K562 (cell line): ENCODE results near the gene LRRK2. TPM values are rescaled to one million over a fixed set of nuclear protein-coding genes. Genes with fewer than 3 reads are reported as not detected.

Experiments used
- ATAC-seq: fragments of 200-7000 bp; cut with Tn5 transposase; 3 replicates; pipeline ENCODE4 v1.9.1; 2020; ENCODE audit warnings: moderate library complexity
- BruUV-seq: library from RNA; stranded (reverse); fragments of 400-500 nt; replicated peaks from 2 replicates; lab custom pipeline; 2021; lab: Mats Ljungman, UMichigan
- CTCF ChIA-PET: fragments of 300-600 bp; formaldehyde crosslinking; extraction: SDS; loops from one replicate; lab custom pipeline; 2021; ENCODE audit warnings: low intra/inter-chr PET ratio; lab: Yijun Ruan, JAX
- POLR2A ChIA-PET: fragments of 300-600, 350-650 bp; sonication (Branson Sonifier 250); formaldehyde crosslinking; extraction: SDS; loops from one replicate; lab custom pipeline; 2021; ENCODE audit warnings: antibody characterized with exemption, inconsistent platforms; lab: Yijun Ruan, JAX
- DNase-seq, 4 experiments: peaks; one replicate each; pipeline versions ENCODE4 v3.0.0 to v3.0.0-alpha.2; 2011 to 2018; ENCODE audit warnings: low spot score in 3 of 4, mixed read lengths in 3 of 4; ENCODE audit errors: extremely low read depth in 1 of 4
- FAIRE-seq: peaks from 2 replicates; lab custom pipeline; 2011; peaks lifted over from hg19 to GRCh38; lab: Jason Lieb, UNC
- H2AFZ ChIP-seq: 2 replicates; pipeline ENCODE4 v1.6.0; 2011; ENCODE audit warnings: low read depth, low read length, control low read depth, inconsistent platforms
- H3K27ac ChIP-seq: fragments of 200-600 bp; 3 replicates; pipeline ENCODE4 v1.8.0; 2011; ENCODE audit warnings: low read depth, mild to moderate bottlenecking, control low read depth, inconsistent platforms, low read length, moderate library complexity, mixed read lengths; ENCODE audit errors: extremely low read depth
- H3K27me3 ChIP-seq, 2 experiments: fragments of 300-600 bp in 1 of 2; 2 replicates in 1 of 2; 3 replicates in 1 of 2; pipeline versions ENCODE4 v1.6.0 to v1.8.0; 2011; ENCODE audit warnings: inconsistent platforms in 2 of 2, low read length in 2 of 2, mild to moderate bottlenecking in 1 of 2, mixed read lengths in 1 of 2, moderate library complexity in 1 of 2; ENCODE audit not compliant: control insufficient read depth in 2 of 2, insufficient read depth in 2 of 2
- H3K36me3 ChIP-seq: fragments of 300-600 bp; 3 replicates; pipeline ENCODE4 v1.8.0; 2011; ENCODE audit warnings: mild to moderate bottlenecking, low read length, inconsistent platforms; ENCODE audit not compliant: control insufficient read depth, insufficient read depth
- H3K4me1 ChIP-seq, 2 experiments: fragments of 200-600 bp in 1 of 2; replicated peaks in 1 of 2; 2 replicates in 1 of 2; 3 replicates in 1 of 2; pipeline versions ENCODE4 v1.5.1 to v1.8.0; 2011; ENCODE audit warnings: inconsistent platforms in 2 of 2, low read length in 2 of 2, mild to moderate bottlenecking in 1 of 2, mixed read lengths in 1 of 2, moderate library complexity in 1 of 2; ENCODE audit not compliant: control insufficient read depth in 2 of 2, insufficient read depth in 2 of 2
- H3K4me2 ChIP-seq: 2 replicates; pipeline ENCODE4 v1.6.1; 2011; ENCODE audit warnings: low read length, control low read depth, inconsistent platforms, mixed read lengths; ENCODE audit not compliant: insufficient read depth
- H3K4me3 ChIP-seq: fragments of 200-600 bp; sonication (generic), shearing (Covaris generic); 2 replicates; pipeline ENCODE4 v1.5.1; 2016; ENCODE audit warnings: control low read depth, inconsistent platforms
- H3K79me2 ChIP-seq: fragments of 200-600 bp; 3 replicates; pipeline ENCODE4 v1.8.0; 2011; ENCODE audit warnings: low read length, inconsistent platforms; ENCODE audit not compliant: control insufficient read depth, insufficient read depth
- H3K9ac ChIP-seq, 2 experiments: 2 replicates each; pipeline versions ENCODE4 v1.6.0 to v1.6.1; 2011; ENCODE audit warnings: low read depth in 2 of 2, low read length in 2 of 2, control low read depth in 1 of 2, inconsistent platforms in 1 of 2, mild to moderate bottlenecking in 1 of 2, mixed read lengths in 1 of 2; ENCODE audit not compliant: insufficient read depth in 1 of 2
- H3K9me1 ChIP-seq: one replicate; pipeline ENCODE4 v1.6.0; 2011; ENCODE audit warnings: inconsistent platforms, mild to moderate bottlenecking, low read length, moderate library complexity; ENCODE audit not compliant: control insufficient read depth, insufficient read depth
- H3K9me3 ChIP-seq: replicated peaks from 2 replicates; pipeline ENCODE4 v1.5.1; 2011; ENCODE audit warnings: low read depth, low read length, inconsistent platforms; ENCODE audit not compliant: control insufficient read depth, insufficient read depth
- H4K20me1 ChIP-seq: replicated peaks from 2 replicates; pipeline ENCODE4 v1.6.1; 2011; ENCODE audit warnings: low read length, inconsistent platforms, mixed read lengths; ENCODE audit not compliant: control insufficient read depth, insufficient read depth
- BHLHE40 ChIP-seq: IDR thresholded peaks from 2 replicates; pipeline ENCODE4 v1.6.1; 2011; ENCODE audit warnings: low read length, improper control_type of control experiment
- ELF2 ChIP-seq: fragments of 250-450 bp; sonication (Bioruptor Pico); IDR thresholded peaks from 2 replicates; pipeline ENCODE4 v1.5.0; 2021; ENCODE audit warnings: mild to moderate bottlenecking
- HINFP ChIP-seq: fragments of 450-650 bp; conservative IDR thresholded peaks from 2 replicates; pipeline ENCODE4 v1.6.1; 2016; ENCODE audit warnings: missing genetic modification characterization, low read depth, mild to moderate bottlenecking, control low read depth, missing compliant biosample characterization
- HNRNPK ChIP-seq: fragments of 200-400 bp; formaldehyde crosslinking; IDR thresholded peaks from one replicate; pipeline ENCODE4 v1.6.1; 2018; ENCODE audit warnings: mild to moderate bottlenecking, low read depth, low read length; ENCODE audit not compliant: poor library complexity, severe bottlenecking
- KLF13 ChIP-seq: fragments of 450-650 bp; IDR thresholded peaks from 2 replicates; pipeline ENCODE4 v1.6.1; 2016; ENCODE audit warnings: missing genetic modification characterization, low read depth, mild to moderate bottlenecking, missing compliant biosample characterization, moderate library complexity, borderline replicate concordance
- MCM7 ChIP-seq, 2 experiments: fragments of 450-650 bp; IDR thresholded peaks; 2 replicates each; pipeline ENCODE4 v1.6.1; 2016 to 2018
- MIER1 ChIP-seq: fragments of 450-650 bp; IDR thresholded peaks from 2 replicates; pipeline ENCODE4 v1.6.1; 2016; ENCODE audit warnings: antibody characterized with exemption, mild to moderate bottlenecking, low read depth
- NFIC ChIP-seq: fragments of 450-650 bp; IDR thresholded peaks from 2 replicates; pipeline ENCODE4 v1.6.1; 2017; ENCODE audit warnings: mild to moderate bottlenecking, inconsistent platforms
- NR4A1 ChIP-seq, 2 experiments: fragments of 250-450 bp in 1 of 2; fragments of 450-650 bp in 1 of 2; sonication (Bioruptor Pico) in 1 of 2; IDR thresholded peaks; 2 replicates each; pipeline versions ENCODE4 v1.4.0 to v1.6.1; 2016 to 2020; ENCODE audit warnings: mild to moderate bottlenecking in 2 of 2, missing compliant biosample characterization in 1 of 2, missing genetic modification characterization in 1 of 2, moderate library complexity in 1 of 2
- SNIP1 ChIP-seq: fragments of 450-650 bp; IDR thresholded peaks from 2 replicates; pipeline ENCODE4 v1.7.1; 2017; ENCODE audit warnings: low read depth, mild to moderate bottlenecking
- TARDBP ChIP-seq: fragments of 450-650 bp; IDR thresholded peaks from 2 replicates; pipeline ENCODE4 v1.6.1; 2016
- TBP ChIP-seq: optimal IDR thresholded peaks from 2 replicates; pipeline ENCODE3; 2011; ENCODE audit warnings: low read depth, low read length, improper control_type of control experiment
- TCFL5 ChIP-seq: fragments of 250-450 bp; sonication (Bioruptor Pico); conservative IDR thresholded peaks from 2 replicates; pipeline ENCODE4 v1.6.1; 2021; ENCODE audit warnings: mild to moderate bottlenecking, moderate library complexity, matching md5 sums
- TGIF2 ChIP-seq: sonication (generic); formaldehyde crosslinking; IDR thresholded peaks from 2 replicates; pipeline ENCODE4 v1.8.1; 2022; ENCODE audit warnings: mild to moderate bottlenecking, missing genetic modification reagents, moderate library complexity
- TSHZ1 ChIP-seq: fragments of 250-450 bp; sonication (Bioruptor Pico); IDR thresholded peaks from 2 replicates; pipeline ENCODE4 v1.4.0; 2020; ENCODE audit warnings: mild to moderate bottlenecking, moderate library complexity
- ZNF785 ChIP-seq: fragments of 250-450 bp; sonication (Bioruptor Pico); IDR thresholded peaks from 2 replicates; pipeline ENCODE4 v1.4.0; 2020; ENCODE audit warnings: mild to moderate bottlenecking
- WGBS: fragments of 100-300 bp; shearing (Covaris generic); methylation state at CpG from one replicate; pipeline ENCODE4 v1.1.6; 2016; ENCODE audit warnings: low coverage, mixed read lengths; ENCODE audit not compliant: insufficient coverage; ENCODE audit errors: missing lambda C conversion rate; 5-methylcytosine and 5-hydroxymethylcytosine counted together
- in situ Hi-C: fragments of 300-500 bp; cut with MboI; formaldehyde crosslinking; loops from 4 replicates; pipeline ENCODE4 v1.15.0; 2018; ENCODE audit warnings: inconsistent platforms, mixed read lengths
- intact Hi-C: fragments of 100-400 bp; cut with micrococcal nuclease; formaldehyde crosslinking; loops from 2 replicates; pipeline ENCODE4 v1.14.2; 2022
- polyA plus RNA-seq, 8 experiments: library from polyadenylated mRNA; depleted of rRNA in 4 of 8; stranded (reverse) in 5 of 8; unstranded in 3 of 8; fragments of >200 nt; fragmentation: Nextera tagmentation in 2 of 8; fragmentation: Illumina TruSeq in 1 of 8; extraction: Ambion mirVana in 2 of 8; extraction: Trizol in 1 of 8; gene quantifications; 2 replicates each; pipeline versions ENCODE4 v1.2.1 to v1.2.3, GENCODE V29; 2011 to 2014; ENCODE audit warnings: inconsistent platforms in 1 of 8, missing spikeins in 1 of 8
- total RNA-seq, 7 experiments: library from RNA; depleted of rRNA in 6 of 7; stranded (reverse); fragments of >200 nt in 6 of 7; fragmentation: Illumina TruSeq in 2 of 7; extraction: Trizol in 2 of 7; gene quantifications; 2 replicates each; pipeline versions ENCODE4 v1.2.1 to v1.2.3, GENCODE V29; 2011 to 2021; ENCODE audit warnings: low replicate concordance in 1 of 7
- TF ChIP-seq, protein P1 (sequence below): sonication (generic); formaldehyde crosslinking; IDR thresholded peaks from 2 replicates; pipeline ENCODE4 v1.8.0; 2022; ENCODE audit warnings: mild to moderate bottlenecking, missing genetic modification reagents, borderline replicate concordance

The LRRK2 gene
- total and polyA plus RNA-seq, 9 of the 15 experiments (the other 6 are each of a cell fraction or from before 2014, with no cell fraction given) = 0.03 to 0.89 (median 0.31) TPM

GRCh38 chr12:40178701-40179100 lies 46.1 kb upstream of the LRRK2 start:
- no peaks in the 10 kb centered on the region for H3K27me3 ChIP-seq
- H3K79me2 ChIP-seq = no peaks in the 10 kb centered on the region
- no peaks in the 10 kb centered on the region for H3K9me1 ChIP-seq
- H3K4me2 ChIP-seq = no peak overlapping the region
- in situ Hi-C loops = no loop called here
- intact Hi-C loops = no loop called here
- TF ChIP-seq TSHZ1 (CRISPR knock-in tag) = no peak
- TF ChIP-seq ZNF785 (CRISPR knock-in tag) = no peak
- no peak for TF ChIP-seq ELF2 (CRISPR knock-in tag)
- TF ChIP-seq HNRNPK = no peak
- no peak for TF ChIP-seq TCFL5 (CRISPR knock-in tag)
- no peak for TF ChIP-seq NFIC
- no peak for TF ChIP-seq SNIP1
- TF ChIP-seq MCM7 (IDR thresholded peaks at IDR 0.05) = no peak
- no peak for TF ChIP-seq TGIF2 (CRISPR knock-in tag)
- TF ChIP-seq TARDBP = no peak
- TF ChIP-seq TBP = no peak
- TF ChIP-seq KLF13 (tag) = no peak
- no peak for TF ChIP-seq MIER1
- no peak for TF ChIP-seq BHLHE40
- no peak for TF ChIP-seq HINFP (tag)
- TF ChIP-seq NR4A1 (CRISPR knock-in tag; IDR thresholded peaks at IDR 0.05) = no peak
- TF ChIP-seq NR4A1 (tag; IDR thresholded peaks at IDR 0.05) = no peak
- TF ChIP-seq, protein P1, sequence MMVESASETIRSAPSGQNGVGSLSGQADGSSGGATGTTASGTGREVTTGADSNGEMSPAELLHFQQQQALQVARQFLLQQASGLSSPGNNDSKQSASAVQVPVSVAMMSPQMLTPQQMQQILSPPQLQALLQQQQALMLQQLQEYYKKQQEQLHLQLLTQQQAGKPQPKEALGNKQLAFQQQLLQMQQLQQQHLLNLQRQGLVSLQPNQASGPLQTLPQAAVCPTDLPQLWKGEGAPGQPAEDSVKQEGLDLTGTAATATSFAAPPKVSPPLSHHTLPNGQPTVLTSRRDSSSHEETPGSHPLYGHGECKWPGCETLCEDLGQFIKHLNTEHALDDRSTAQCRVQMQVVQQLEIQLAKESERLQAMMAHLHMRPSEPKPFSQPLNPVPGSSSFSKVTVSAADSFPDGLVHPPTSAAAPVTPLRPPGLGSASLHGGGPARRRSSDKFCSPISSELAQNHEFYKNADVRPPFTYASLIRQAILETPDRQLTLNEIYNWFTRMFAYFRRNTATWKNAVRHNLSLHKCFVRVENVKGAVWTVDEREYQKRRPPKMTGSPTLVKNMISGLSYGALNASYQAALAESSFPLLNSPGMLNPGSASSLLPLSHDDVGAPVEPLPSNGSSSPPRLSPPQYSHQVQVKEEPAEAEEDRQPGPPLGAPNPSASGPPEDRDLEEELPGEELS (CRISPR knock-in tag) = no peak
- ChIA-PET POLR2A (no interaction called here), CTCF (interaction anchor here (0.6 kb wide), 1 partner anchor 1117 kb away, joined by 3 read pairs; no protein-coding TSS in a partner anchor)
- DNase-seq = no peak
- no peaks in the 10 kb centered on the region for H3K4me1 ChIP-seq
- BruUV-seq = no TSS peak
- ATAC-seq = no peak
- H3K36me3 ChIP-seq = no peaks in the 10 kb centered on the region
- H4K20me1 ChIP-seq = no peaks in the 10 kb centered on the region
- no peak overlapping the region for H2AFZ ChIP-seq
- H3K4me3 ChIP-seq = no peak overlapping the region
- no peak overlapping the region for H3K27ac ChIP-seq
- H3K9ac ChIP-seq = no peak overlapping the region
- H3K9me3 ChIP-seq = no peaks in the 10 kb centered on the region
- no peak for FAIRE-seq
- 3% methylated on average over 4 of the region's 4 CpGs for WGBS
